Hepatocyte (in vitro differentiated cells): ENCODE results near the gene KAT5.

Experiments
- CTCF ChIP-seq: fragments of 200-600 bp; sonication (generic); IDR thresholded peaks from 2 replicates; pipeline ENCODE4 v1.5.1; 2016; ENCODE audit warnings: antibody characterized with exemption, mild to moderate bottlenecking; ENCODE audit not compliant: poor library complexity
- EZH2 ChIP-seq: fragments of 200-600 bp; sonication (generic); IDR thresholded peaks from 2 replicates; pipeline ENCODE4 v1.6.1; 2016; ENCODE audit warnings: antibody characterized with exemption, mild to moderate bottlenecking, borderline replicate concordance

DNA sequence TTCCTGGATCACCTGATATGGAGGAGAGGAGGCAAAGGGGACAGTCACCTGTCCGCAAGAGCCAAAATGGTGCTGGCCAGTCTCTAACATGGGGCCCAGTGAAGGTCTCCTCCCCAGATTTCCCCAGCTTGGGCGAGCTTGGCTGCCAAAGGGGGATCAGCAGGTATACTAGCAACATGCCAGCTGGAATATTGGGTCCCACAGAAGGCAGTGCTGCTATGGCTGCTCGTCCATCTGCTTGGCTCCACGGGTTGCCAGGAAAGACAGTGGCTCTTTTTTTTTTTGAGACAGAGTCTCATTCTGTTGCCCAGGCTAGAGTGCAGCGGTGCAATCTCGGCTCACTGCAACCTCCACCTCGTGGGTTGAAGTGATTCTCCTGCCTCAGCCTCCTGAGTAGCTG, 12.7 kb upstream of the KAT5 start:
- TF ChIP-seq CTCF = no peak
- no peak for TF ChIP-seq EZH2
